ENCODE results near the gene CLSTN2.

CLSTN2 gene

DNA sequence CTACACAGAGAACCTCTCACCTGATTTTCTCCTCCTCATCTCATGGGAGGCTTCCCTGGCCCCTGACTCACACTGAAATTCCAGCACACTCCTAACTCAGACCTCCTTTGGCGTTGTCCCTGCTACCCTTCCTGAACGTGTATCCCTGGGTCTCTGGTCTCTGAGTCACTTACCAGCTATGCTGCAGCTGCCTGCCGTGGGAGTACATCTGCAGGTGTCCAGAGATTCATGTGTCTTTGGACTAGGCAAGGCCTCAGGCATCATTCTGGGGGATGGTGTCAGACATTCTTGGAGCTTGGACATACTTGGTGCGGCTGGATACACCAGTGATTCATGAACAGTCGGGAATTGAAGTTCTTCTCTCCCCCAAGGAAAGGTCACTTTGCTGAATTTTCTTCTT is 594.1 kb downstream of the CLSTN2 start:
- DNase-seq: no peak

DNA sequence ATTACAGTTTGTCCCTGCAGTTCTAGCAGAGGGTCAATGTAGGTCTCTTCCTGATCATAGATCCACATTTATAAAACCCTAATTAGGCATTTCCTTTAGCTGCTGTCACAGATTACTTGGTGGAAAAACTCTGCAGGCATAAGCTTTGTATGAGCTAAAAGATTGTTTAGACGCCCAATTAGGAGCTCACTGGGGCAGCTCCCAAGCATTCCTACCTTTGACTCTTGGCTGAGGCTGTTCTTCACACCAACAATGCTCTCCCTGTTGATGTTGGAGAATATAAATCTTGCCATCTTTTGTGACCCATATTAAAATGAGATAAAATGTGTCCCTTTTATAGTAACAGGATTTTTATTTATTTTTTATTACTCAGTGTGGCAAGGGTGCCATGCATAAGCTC is 594.6 kb downstream of the CLSTN2 start:
- no peak for DNase-seq

- no peak for DNase-seq
Measured at GRCh38 chr3:140530131-140530530, 595.1 kb downstream of the CLSTN2 start.

- no peak for DNase-seq
Measured at GRCh38 chr3:140530603-140531002, 595.6 kb downstream of the CLSTN2 start.

DNA sequence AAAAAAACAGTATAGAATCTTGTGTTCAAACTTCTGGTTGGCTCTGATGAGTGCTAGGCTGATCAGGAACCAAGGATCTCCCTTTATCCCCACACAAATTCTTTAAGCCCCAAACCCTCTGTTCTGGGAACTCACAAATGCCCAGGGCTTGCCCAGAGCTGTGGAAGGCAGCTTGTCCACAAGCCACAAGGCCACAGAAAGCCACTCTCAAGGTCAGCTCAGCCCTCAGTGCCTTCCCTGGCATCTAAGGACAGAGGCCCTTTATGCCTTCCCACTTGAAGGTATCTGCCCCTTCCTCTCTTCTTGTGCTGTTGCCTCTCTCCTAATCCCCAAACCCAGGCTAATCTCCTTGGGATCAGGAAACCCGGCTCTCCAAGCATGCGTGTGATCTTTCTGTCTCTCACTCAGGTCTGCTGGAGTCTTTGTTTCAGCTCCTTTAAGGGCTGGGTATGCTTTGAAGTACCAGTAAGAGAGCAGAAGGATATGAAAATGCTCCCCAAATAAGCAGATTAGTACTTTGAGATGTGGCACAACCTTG is 597.9 kb downstream of the CLSTN2 start:
- no peak for DNase-seq

DNA sequence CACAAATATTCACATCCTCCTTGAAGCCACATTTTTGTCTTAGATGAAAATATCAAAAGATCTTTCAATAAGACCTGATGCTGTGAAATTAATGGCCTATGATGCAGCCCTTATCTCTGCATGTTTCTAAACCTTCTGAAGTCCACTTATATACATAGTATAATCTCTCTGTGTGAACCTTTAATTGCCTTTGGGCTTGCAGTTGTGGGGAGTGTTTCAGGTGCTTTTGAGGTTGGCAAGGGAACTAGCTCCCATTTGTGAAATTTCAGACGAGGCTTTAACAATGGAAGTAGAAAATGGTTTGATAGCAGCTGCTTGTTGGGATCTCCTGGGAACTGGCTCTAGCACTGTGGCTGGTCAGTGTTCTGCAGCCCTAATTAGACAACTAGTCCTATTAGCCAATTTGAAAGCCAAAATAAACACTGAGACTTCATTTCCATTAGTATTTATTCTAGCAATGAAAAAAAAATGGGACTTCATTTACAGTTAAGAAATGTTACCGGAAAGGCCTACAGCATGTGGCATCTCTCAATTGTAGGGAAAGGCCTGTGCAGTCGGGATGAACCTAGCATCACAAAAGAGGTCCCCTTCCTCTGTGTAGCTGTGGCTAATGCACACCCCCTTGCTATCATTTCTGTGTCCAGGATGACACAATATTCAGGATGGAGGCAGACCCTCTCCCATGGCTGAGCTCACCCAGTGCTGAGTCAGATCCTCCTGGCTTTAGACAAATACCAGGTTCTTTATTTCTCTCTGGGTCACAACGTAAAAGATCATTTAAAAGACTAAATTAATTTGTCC is 602.1 kb downstream of the CLSTN2 start:
- DNase-seq: peak; percentile 3

- no peak for DNase-seq
Measured at GRCh38 chr3:140537727-140538082, 602.7 kb downstream of the CLSTN2 start.

GRCh38 chr3:140540262-140540661 is 605.3 kb downstream of the CLSTN2 start:
- DNase-seq: no peak

- DNase-seq: no peak
Measured at GRCh38 chr3:140541975-140542653, 607.1 kb downstream of the CLSTN2 start.

GRCh38 chr3:140545197-140545596 is 610.2 kb downstream of the CLSTN2 start:
- no peak for DNase-seq

DNA sequence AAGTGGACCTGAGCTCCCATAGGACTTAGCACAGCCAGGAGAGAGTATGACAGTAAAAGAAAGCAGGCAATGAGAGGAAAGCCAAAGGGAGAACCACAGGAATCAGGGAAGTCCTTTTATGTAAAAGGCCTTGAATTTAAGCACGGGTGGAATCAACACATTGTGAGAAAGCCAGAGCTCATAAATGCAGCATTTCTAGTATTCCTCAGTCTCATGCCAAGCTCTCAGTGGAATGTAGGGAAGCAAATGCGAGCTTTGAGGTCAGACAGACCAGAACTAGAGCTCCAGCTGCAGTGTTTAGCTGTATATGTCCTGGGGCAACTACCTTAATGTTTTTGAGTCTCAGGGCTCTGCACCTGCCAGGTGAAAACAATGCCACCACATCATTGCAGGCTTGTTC is 610.8 kb downstream of the CLSTN2 start:
- DNase-seq: peak; percentile 17

DNA sequence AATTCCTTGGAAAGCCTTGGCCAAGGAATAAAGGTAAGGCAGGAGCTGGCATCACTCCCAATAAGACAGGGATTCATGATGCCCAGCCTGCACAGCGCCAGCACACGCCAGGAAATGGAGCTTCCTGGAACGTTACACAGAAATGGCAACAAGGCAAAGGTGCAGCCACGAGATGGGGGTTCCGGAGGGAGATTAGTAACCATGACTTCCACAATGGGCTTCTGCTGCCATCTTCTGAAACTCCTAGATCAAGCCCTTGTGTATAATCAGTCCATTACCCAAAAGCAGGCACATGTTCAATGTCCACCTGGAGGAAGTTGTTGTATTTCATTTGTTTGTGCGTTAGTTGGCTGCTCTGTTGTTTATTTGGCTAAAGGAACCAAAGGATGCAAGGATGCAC is 611.7 kb downstream of the CLSTN2 start:
- DNase-seq: no peak

DNA sequence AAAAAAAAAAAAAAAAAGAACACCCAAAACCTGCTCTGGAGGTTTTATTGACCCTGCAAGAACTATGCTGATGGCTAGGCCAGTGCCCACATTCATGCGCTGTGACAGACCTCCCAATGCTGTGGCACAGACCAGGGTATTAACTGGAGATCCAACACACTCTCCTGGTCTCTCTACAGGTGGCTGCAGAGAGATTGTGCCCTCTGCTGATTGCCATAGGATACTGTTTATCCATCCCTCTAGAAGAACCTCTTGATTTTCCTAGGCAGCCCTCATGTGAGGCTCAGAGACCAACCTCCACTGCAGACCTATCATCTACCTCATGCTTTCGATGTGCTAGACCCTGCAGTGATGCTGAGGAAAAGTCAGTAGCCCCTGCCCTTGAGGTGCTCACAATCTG is 617.4 kb downstream of the CLSTN2 start:
- DNase-seq: no peak

DNA sequence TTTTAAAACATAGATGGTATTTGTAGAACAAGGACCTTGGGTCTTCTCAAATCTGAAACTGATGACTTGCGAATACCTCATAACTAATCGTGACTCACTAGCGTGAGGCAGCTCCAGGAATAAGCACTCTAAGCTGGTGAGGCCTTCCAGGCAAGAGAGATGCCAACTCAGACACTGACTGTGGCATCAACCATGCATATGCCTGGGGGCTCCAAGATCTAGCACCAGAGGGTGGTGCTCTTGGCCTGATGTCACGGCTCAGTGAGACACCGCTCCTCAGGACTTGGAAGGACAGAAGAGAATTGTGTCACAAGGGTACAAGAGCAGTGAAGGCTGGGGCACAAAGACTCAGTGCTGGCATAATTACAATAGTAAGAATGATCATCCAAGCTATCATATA is 617.9 kb downstream of the CLSTN2 start:
- no peak for DNase-seq

DNA sequence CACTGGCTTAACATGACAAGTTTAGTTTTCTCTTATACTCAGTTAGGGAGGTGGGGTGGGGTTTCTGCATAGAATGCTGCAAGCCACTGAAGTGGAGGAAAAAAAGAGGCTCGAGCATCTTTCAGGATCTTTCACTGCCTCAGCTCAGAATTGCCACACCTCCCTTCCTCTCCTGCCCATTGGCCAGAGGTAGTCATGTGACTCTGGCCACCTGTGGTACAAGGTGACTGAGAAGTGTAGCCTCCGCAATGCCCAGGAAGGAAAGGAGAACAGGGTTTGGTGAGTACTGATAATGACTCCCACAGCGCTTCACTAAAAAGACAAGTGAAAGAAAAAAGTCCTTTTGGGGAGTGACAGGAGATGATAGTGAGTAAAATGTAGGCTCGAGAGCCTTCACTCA is 618.6 kb downstream of the CLSTN2 start:
- DNase-seq: no peak

- DNase-seq: no peak
Measured at GRCh38 chr3:140555666-140556065, 620.7 kb downstream of the CLSTN2 start.

DNA sequence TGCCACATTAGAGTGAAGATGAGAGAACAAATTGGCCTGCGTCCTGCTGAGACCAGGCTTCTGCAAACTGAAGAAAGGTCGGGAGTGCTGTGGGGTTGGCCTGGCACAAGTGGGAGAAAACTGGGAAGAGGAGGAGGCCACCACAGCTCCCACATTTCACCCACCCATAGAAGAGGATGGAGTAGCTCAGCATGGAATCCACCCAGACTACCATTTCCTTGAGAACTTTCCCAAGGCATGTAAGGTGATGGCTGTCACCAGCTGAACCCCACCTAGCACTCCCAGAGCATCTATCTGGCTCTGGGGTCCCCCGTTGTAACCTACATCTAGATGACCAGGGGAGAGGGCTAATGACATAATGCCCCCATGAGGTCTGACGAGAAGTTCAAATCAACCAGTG is 622.5 kb downstream of the CLSTN2 start:
- DNase-seq: peak; percentile 2

- peak; percentile 72 for DNase-seq
Measured at GRCh38 chr3:140559546-140559945, 624.6 kb downstream of the CLSTN2 start.

DNA sequence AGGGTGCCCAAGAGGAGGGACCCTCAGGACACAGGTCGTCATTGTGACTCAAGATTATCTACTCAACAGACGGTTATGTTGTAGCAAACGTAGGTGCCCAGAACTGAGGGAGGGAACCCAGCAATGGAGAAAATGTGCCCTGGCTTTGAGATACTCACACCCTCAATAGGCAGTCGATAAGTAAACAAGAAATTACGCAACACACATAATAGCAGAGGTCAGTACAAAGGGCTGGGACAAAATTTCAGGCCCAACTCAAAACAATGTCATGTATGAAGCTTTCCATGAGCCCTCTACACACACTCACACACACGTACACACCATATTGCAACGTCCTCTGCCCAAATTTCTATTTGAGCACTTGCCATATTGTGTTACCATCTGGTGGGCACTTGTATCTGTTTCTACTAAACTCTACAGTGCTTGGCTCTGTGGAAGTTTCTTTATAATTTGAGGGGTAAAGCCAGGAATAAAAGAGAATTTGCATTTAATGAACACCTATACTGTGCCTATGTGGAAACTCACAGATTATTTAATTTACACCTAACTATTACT is 628.3 kb downstream of the CLSTN2 start:
- DNase-seq: no peak

GRCh38 chr3:140568131-140568530 is 633.1 kb downstream of the CLSTN2 start:
- no peak for DNase-seq

DNA sequence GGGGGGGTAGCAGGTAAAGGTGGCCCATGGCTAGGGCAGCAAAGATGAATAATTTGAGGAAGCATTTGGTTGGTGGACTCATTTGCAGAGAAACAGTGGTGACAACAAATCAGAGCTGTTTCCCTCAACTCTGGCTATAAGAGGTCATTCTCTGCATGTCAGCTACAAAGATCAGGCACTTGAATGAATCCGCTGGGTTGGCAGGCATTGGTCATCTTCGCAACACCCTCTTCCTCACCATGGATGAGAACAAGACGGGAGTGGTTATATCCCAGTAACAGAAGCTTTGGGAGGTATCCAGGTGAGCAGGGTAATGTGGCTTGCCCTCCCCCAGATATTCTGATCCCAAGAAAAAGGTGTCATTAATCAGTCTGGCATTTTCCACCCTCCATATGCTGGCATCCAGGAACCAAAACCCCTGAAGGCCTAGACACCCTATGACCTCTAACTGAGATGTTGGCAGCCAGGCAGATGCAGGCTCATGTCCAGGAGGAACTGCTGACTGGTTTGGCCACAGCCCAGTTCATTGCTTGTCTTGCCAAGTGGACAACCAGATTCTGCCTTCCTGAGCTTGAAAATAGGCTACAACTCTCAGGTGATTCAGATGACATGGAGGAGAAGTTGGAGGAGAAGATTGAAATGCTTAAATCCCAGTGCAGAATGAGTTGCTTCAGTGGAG is 634.0 kb downstream of the CLSTN2 start:
- peak; percentile 7 for DNase-seq

DNA sequence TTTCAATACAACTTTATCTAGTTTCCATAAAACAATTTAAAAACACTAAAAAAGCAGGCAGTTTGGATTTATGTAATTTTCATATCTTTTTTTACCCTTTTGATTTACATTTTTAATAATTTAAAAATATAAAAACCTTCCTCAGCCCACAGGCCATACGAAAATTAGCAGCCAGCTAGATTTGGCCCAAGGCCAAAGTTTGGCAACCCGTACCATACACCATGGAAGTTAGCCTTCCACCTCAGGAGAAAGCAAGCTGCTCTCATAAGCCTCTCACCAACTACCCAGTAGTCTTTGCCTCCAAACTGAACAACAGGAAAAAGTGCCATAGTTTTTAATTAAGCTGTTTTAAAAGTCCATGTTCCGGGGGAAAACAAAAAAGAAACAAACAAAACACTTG is 635.6 kb downstream of the CLSTN2 start:
- peak; percentile 4 for DNase-seq

DNA sequence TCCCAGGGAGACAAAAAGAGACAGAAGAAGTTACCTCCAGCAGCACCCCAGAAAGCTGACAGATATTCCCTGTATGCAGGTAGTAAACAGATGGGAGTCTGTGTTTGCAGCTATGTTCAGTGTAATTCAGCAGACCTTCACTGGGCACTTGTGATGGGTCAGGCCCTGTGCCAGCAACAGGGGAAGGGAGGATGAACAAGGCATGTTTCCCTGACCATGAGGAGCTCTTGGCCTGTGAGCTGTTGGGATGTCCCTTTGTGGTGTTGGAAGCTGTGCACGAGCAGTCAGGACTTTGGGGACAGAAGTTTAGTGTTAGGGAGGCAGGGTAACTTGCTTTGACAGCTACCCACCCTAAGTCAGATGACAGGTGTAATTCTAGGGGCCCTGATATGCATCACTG is 636.9 kb downstream of the CLSTN2 start:
- DNase-seq: no peak

- no peak for DNase-seq
Measured at GRCh38 chr3:140572334-140572733, 637.3 kb downstream of the CLSTN2 start.

Data from NCI-H69 (cell line).